Chondrocyte (in vitro differentiated cells): ENCODE results near the gene TEFM. TPM values are rescaled to one million over a fixed set of nuclear protein-coding genes. Genes with fewer than 3 reads are reported as not detected.
"Not testable (repeated sequence)": the region's sequence is repeated elsewhere in the genome, so short reads cannot be mapped to it uniquely, and the experiment has no call there.

ENCODE experiments used
- DNase-seq: peaks from one replicate; pipeline ENCODE4 v3.0.0; 2021; ENCODE audit warnings: mixed read lengths, low spot score
- H3K27ac Mint-ChIP-seq: one replicate; pipeline ENCODE4 v1.8.0; 2021; ENCODE audit warnings: mild to moderate bottlenecking, moderate library complexity, mixed read lengths; ENCODE audit not compliant: unreplicated experiment
- H3K27me3 Mint-ChIP-seq: 2 replicates; pipeline ENCODE4 v1.8.0; 2021; ENCODE audit warnings: low read depth, mixed read lengths
- H3K36me3 Mint-ChIP-seq: 2 replicates; pipeline ENCODE4 v1.8.0; 2021; ENCODE audit warnings: low read depth, mixed read lengths
- H3K4me1 Mint-ChIP-seq: 2 replicates; pipeline ENCODE4 v1.8.0; 2021; ENCODE audit warnings: low read depth, mild to moderate bottlenecking, mixed read lengths
- H3K4me3 Mint-ChIP-seq: one replicate; pipeline ENCODE4 v1.8.0; 2021; ENCODE audit warnings: mild to moderate bottlenecking, moderate library complexity, mixed read lengths; ENCODE audit not compliant: unreplicated experiment
- H3K9me3 Mint-ChIP-seq: 2 replicates; pipeline ENCODE4 v1.8.0; 2021; ENCODE audit warnings: low read depth, mixed read lengths
- total RNA-seq: library from RNA; stranded (reverse); gene quantifications from 3 replicates; pipeline ENCODE4 v1.2.1, GENCODE V29; 2021
- TF ChIP-seq, protein P1 (sequence below): fragments of 200-600 bp; sonication (generic); IDR thresholded peaks from 2 replicates; pipeline ENCODE4 v1.5.0; 2021; ENCODE audit warnings: antibody characterized with exemption, mild to moderate bottlenecking, moderate library complexity

The TEFM gene
- total RNA-seq, 1 donor from 2014 or later: 10.8 TPM

DNA sequence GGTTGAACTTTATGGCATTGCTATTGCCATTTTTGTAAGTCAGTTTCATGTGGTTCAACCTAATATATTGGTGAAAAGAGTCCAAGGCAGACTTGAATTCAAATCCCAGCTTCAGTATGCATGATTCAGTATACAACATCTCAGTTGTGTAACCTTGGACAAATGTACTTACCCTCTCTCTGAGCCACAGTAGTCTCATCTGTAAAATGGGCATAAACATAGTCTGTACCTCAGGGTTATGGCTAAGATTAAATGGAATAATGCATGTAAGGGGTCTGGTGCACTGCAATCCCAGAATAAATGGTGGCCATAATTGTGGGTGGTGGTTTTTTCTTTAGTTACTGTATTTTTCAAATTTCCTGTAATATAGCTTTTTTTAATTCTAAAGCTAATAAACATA lies 11.0 kb upstream of the TEFM start:
- Mint-ChIP-seq H3K4me3 (no peak overlapping the region), H3K36me3 (no peaks in the 10 kb centered on the region), H3K9me3 (no peaks in the 10 kb centered on the region), H3K27me3 (peaks cover 16% of the 10 kb centered on the region), H3K4me1 (peaks cover 16% of the 10 kb centered on the region), H3K27ac (no peak overlapping the region)
- TF ChIP-seq, protein P1, sequence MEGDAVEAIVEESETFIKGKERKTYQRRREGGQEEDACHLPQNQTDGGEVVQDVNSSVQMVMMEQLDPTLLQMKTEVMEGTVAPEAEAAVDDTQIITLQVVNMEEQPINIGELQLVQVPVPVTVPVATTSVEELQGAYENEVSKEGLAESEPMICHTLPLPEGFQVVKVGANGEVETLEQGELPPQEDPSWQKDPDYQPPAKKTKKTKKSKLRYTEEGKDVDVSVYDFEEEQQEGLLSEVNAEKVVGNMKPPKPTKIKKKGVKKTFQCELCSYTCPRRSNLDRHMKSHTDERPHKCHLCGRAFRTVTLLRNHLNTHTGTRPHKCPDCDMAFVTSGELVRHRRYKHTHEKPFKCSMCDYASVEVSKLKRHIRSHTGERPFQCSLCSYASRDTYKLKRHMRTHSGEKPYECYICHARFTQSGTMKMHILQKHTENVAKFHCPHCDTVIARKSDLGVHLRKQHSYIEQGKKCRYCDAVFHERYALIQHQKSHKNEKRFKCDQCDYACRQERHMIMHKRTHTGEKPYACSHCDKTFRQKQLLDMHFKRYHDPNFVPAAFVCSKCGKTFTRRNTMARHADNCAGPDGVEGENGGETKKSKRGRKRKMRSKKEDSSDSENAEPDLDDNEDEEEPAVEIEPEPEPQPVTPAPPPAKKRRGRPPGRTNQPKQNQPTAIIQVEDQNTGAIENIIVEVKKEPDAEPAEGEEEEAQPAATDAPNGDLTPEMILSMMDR: no peak
- no peak for DNase-seq

DNA sequence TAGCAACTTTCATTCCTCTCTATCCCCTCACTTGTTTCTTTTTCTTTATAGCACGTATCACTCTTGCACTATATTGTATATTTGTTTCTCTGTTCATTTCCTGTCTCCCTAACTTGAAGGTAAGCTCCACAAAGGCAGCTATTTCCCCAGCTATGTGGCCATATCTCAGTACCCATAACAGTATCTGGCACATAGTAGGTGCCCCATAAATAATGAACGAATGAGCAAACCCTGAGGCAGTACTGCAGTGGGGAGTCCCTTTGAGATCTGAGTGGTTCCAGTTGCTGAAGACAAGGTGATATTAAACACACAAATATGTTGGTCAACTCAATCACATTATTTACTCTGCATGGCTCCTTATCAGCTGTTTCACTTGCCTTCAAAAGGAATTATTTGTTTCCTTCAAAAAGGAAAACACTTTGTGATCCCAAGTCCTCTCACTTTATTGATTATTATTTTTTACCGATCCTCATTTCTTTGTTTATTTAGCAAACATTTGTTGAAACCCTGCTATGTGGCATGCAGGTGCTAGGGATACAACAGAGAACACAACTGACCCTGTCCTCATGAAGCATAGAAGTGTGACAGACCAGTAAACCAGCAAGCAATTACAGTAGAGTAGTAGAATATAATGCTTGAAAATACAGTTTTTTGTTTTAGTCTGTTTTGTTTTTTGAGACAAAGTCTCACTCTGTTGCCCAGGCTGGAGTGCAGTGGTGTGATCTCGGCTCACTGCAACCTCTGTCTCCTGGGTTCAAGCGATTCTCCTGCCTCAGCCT lies 10.0 kb upstream of the TEFM start:
- Mint-ChIP-seq H3K4me3 (no peak overlapping the region), H3K4me1 (peaks cover 11% of the 10 kb centered on the region), H3K27ac (no peak overlapping the region), H3K36me3 (no peaks in the 10 kb centered on the region), H3K27me3 (peaks cover 11% of the 10 kb centered on the region), H3K9me3 (no peaks in the 10 kb centered on the region)
- TF ChIP-seq, protein P1: no peak
- no peak for DNase-seq

DNA sequence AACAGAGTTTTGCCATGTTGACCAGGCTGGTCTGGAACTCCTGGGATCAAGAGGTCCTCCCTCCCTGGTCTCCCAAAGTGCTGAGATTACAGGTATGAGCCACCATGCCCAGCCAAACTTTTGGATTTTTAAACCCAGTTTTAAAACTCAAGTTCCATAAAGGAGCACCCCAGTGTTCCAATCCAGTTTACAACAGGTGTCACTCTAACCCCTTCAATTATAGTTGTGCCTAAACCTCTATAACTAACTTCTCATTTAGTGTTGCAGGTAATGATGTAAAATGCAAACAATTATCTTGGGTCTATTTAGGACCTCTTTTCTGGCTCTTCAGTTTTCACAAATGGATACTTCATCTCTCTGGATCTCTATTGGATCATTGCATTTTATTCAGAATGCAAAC lies 7.9 kb upstream of the TEFM start:
- TF ChIP-seq, protein P1: no peak
- no peaks in the 10 kb centered on the region for H3K36me3 Mint-ChIP-seq
- H3K27me3 Mint-ChIP-seq: peaks cover 6% of the 10 kb centered on the region
- DNase-seq: no peak
- H3K4me3 Mint-ChIP-seq: no peak overlapping the region
- H3K9me3 Mint-ChIP-seq: no peaks in the 10 kb centered on the region
- H3K4me1 Mint-ChIP-seq: no peaks in the 10 kb centered on the region
- H3K27ac Mint-ChIP-seq: no peak overlapping the region

DNA sequence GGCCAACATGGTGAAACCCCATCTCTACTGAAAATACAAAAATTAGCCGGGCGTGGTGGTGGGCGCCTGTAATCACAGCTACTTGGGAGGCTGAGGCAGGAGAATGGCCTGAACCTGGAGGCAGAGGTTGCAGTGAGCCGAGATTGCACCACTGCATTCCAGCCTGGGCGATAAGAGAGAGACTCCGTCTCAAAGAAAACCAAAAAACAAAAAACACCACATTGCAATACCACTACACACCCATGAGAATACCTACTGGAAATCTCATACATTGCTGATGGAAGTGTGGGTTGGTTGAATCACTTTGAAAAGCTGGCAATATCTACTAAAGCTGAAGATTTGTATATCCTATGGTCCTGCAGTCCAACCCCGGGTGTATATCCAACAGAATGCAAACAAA lies 4.1 kb upstream of the TEFM start:
- not testable (repeated sequence) for H3K36me3 Mint-ChIP-seq, H3K4me3 Mint-ChIP-seq, H3K27ac Mint-ChIP-seq, H3K27me3 Mint-ChIP-seq, DNase-seq, H3K9me3 Mint-ChIP-seq
- H3K4me1 Mint-ChIP-seq: peaks cover 15% of the 10 kb centered on the region

DNA sequence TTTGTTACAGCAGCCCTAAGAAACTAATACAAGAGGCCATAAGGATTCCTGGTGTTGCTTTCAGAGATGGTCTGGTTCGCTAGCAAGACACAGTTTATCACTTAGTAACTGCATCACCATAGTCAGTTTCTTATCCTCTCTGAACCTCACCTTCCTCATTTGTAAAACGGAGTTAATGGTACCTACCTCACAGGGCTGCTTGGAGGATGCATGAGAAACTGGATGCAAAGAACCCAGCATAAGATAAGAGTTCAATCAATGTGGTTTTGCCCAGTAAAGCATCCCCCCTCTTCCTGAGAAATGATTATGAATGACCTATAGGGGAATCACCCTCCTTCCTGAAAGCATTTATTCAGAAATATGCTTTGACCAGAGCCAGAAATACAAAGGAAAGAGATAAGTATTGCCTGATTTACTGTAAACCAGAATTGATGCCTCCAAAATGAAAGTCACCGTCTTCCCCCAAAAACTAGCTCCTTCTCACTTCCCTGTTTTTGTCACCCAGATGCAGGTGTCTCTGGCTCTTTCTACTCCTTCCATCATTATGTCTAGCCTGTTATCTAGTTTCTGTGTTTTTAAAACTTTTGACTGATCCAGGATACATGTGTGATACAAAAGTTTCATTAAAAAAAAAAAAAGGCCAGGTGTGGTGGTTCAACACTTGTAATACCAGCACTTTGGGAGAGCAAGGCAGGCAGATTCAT lies 2.8 kb upstream of the TEFM start:
- Mint-ChIP-seq H3K36me3 (no peaks in the 10 kb centered on the region), H3K27me3 (no peaks in the 10 kb centered on the region), H3K27ac (no peak overlapping the region), H3K4me3 (no peak overlapping the region), H3K9me3 (no peaks in the 10 kb centered on the region), H3K4me1 (peaks cover 19% of the 10 kb centered on the region)
- DNase-seq: no peak
- TF ChIP-seq, protein P1: no peak
